GM21529 (cell line): ENCODE results near the gene ECI1.

ENCODE experiments used
- ATAC-seq: cut with Tn5 transposase; IDR thresholded peaks from one replicate; pipeline ENCODE4 v1.9.1; 2021; ENCODE audit not compliant: unreplicated experiment

Gene ECI1

GRCh38 chr16:2235234-2235651 lies 16.1 kb downstream of the ECI1 start:
- ATAC-seq, result no peak

- no peak for ATAC-seq
Measured at GRCh38 chr16:2234813-2235170, 16.6 kb downstream of the ECI1 start.

GRCh38 chr16:2233872-2234812 lies 17.2 kb downstream of the ECI1 start:
- ATAC-seq, result no peak

- no peak for ATAC-seq
Measured at GRCh38 chr16:2233046-2233775, 18.2 kb downstream of the ECI1 start.

- ATAC-seq, result no peak
Measured at GRCh38 chr16:2232094-2232990, 19.0 kb downstream of the ECI1 start.

GRCh38 chr16:2231016-2231931 lies 20.1 kb downstream of the ECI1 start:
- no peak for ATAC-seq

- ATAC-seq, result no peak
Measured at GRCh38 chr16:2230376-2230775, 21.0 kb downstream of the ECI1 start.

- ATAC-seq, result no peak
Measured at GRCh38 chr16:2229632-2230250, 21.6 kb downstream of the ECI1 start.

GRCh38 chr16:2229091-2229490 lies 22.3 kb downstream of the ECI1 start:
- no peak for ATAC-seq

GRCh38 chr16:2228161-2228824 lies 23.1 kb downstream of the ECI1 start:
- ATAC-seq, result no peak

GRCh38 chr16:2226918-2227317 lies 24.5 kb downstream of the ECI1 start:
- ATAC-seq, result no peak

- no peak for ATAC-seq
Measured at GRCh38 chr16:2226245-2226793, 25.1 kb downstream of the ECI1 start.

- ATAC-seq, result peak; percentile 19
Measured at GRCh38 chr16:2223942-2224486, 27.4 kb downstream of the ECI1 start.

- ATAC-seq, result peak; percentile 86
Measured at GRCh38 chr16:2223221-2223941, 28.0 kb downstream of the ECI1 start, which contains the start of gene E4F1. Gene E4F1 (plus strand): TSS chr16:2223591. CDS start chr16:2223614, 23 bp downstream.

- no peak for ATAC-seq
Measured at GRCh38 chr16:2216330-2216729, 35.1 kb downstream of the ECI1 start.

- no peak for ATAC-seq
Measured at GRCh38 chr16:2214719-2214968, 36.7 kb downstream of the ECI1 start, which contains the start of gene PGP. Gene PGP (minus strand): TSS chr16:2214840. CDS start chr16:2214777, 63 bp downstream.

- ATAC-seq, result peak; percentile 3
Measured at GRCh38 chr16:2213817-2214718, 37.3 kb downstream of the ECI1 start.
